CD4-positive, alpha-beta memory T cell (primary cell): ENCODE data around the gene GPS2. TPM values are rescaled to one million over a fixed set of nuclear protein-coding genes. Genes with fewer than 3 reads are reported as not detected.
A peak's percentile ranks its signal among the peaks of the same experiment; 100 is the strongest.

Experiments
- CTCF ChIA-PET: fragments of 350-600 bp; sonication (Branson Sonifier 250); formaldehyde crosslinking; loops from one replicate; lab custom pipeline; 2021; ENCODE audit warnings: inconsistent platforms; ENCODE audit not compliant: partially characterized antibody; lab: Charles Lee
- POLR2A ChIA-PET: fragments of 350-600 bp; sonication (Branson Sonifier 250); formaldehyde crosslinking; loops from one replicate; lab custom pipeline; 2021; ENCODE audit not compliant: partially characterized antibody; lab: Charles Lee
- DNase-seq, 5 donors: peaks; one replicate each; pipeline versions ENCODE4 v3.0.0 to v3.0.0-alpha.2; 2020 to 2022; ENCODE audit warnings: mixed read lengths in 1 of 5
- H3K27ac ChIP-seq: one replicate; pipeline ENCODE4 v1.7.0; 2013; ENCODE audit warnings: low read depth, low read length
- H3K27me3 ChIP-seq: 2 replicates; pipeline ENCODE4 v1.7.0; 2013; ENCODE audit warnings: mild to moderate bottlenecking, low read length, moderate library complexity; ENCODE audit not compliant: insufficient read depth
- H3K36me3 ChIP-seq: 2 replicates; pipeline ENCODE4 v1.7.0; 2013; ENCODE audit warnings: mild to moderate bottlenecking, low read length, moderate library complexity; ENCODE audit not compliant: insufficient read depth
- H3K4me1 ChIP-seq: 2 replicates; pipeline ENCODE4 v1.7.0; 2013; ENCODE audit warnings: mild to moderate bottlenecking, low read length, moderate library complexity; ENCODE audit not compliant: insufficient read depth
- H3K4me3 ChIP-seq, 2 donors: one replicate each; pipeline ENCODE4 v1.7.0; 2013; ENCODE audit warnings: low read length in 2 of 2, mild to moderate bottlenecking in 1 of 2
- H3K9me3 ChIP-seq, 2 donors: one replicate each; pipeline ENCODE4 v1.7.0; 2013; ENCODE audit warnings: low read length in 2 of 2, control low read depth in 1 of 2; ENCODE audit not compliant: control insufficient read depth in 1 of 2
- H3K27ac Mint-ChIP-seq, 7 donors: one replicate each; pipeline ENCODE4 v1.8.0; 2020 to 2021; ENCODE audit warnings: mixed read lengths in 7 of 7, mild to moderate bottlenecking in 6 of 7, inconsistent platforms in 3 of 7, moderate library complexity in 3 of 7
- H3K27me3 Mint-ChIP-seq, 2 donors: one replicate each; pipeline ENCODE4 v1.8.0; 2020 to 2021; ENCODE audit warnings: mixed read lengths in 2 of 2
- H3K36me3 Mint-ChIP-seq, 2 donors: one replicate each; pipeline ENCODE4 v1.8.0; 2020 to 2021; ENCODE audit warnings: mixed read lengths in 2 of 2, inconsistent platforms in 1 of 2, mild to moderate bottlenecking in 1 of 2
- H3K4me1 Mint-ChIP-seq, 4 donors: one replicate each; pipeline ENCODE4 v1.8.0; 2020 to 2021; ENCODE audit warnings: mixed read lengths in 4 of 4, mild to moderate bottlenecking in 1 of 4
- H3K4me3 Mint-ChIP-seq, 8 donors: one replicate each; pipeline ENCODE4 v1.8.0; 2020 to 2021; ENCODE audit warnings: mixed read lengths in 8 of 8, mild to moderate bottlenecking in 7 of 8, moderate library complexity in 6 of 8, inconsistent platforms in 3 of 8
- H3K9me3 Mint-ChIP-seq, 8 donors: one replicate each; pipeline ENCODE4 v1.8.0; 2020 to 2021; ENCODE audit warnings: mixed read lengths in 8 of 8, mild to moderate bottlenecking in 5 of 8, inconsistent platforms in 3 of 8, moderate library complexity in 1 of 8
- intact Hi-C: fragments of 100-400 bp; cut with micrococcal nuclease; formaldehyde crosslinking; loops from one replicate; pipeline ENCODE4 v1.15.1; 2023
- polyA plus RNA-seq, 2 donors: library from polyadenylated mRNA; unstranded; fragments of 300-500 nt; fragmentation: Illumina TruSeq; gene quantifications; one replicate each; pipeline ENCODE4 v1.2.3, GENCODE V29; 2021
- total RNA-seq, 2 experiments: library from RNA; stranded (reverse); gene quantifications; one replicate each; pipeline ENCODE4 v1.2.3, GENCODE V29; 2021

Gene GPS2
- total and polyA plus RNA-seq, 4 experiments from 2014 or later, result 101 to 132 (median 123) TPM

DNA sequence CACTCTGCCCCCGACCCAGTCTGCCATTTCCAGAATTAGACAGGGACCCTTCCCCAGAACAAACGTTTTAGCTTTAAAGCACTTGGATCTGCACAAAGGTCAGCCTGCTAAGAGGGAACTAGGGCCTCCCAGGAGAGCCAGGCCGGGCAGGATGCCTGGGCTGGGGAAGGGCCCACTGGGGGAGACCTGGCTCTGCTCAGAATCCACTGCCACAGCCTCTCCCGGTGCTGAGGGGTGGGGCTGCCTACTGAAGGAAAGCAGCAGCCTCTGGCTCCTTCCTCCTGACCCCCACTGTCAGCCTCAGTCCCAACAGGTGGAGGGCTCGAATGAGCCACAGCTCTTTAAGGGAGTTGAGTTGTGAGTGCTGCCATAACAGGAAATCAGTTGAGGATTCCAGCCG, 22.4 kb downstream of the GPS2 start:
- H3K4me3 ChIP-seq, result no peak overlapping the region
- peak overlapping the region in 1 of 7 donors; percentile 13 for H3K27ac Mint-ChIP-seq
- H3K9me3 Mint-ChIP-seq, result no peaks in the 10 kb centered on the region
- peaks cover 2 to 19% of the 10 kb centered on the region in 2 donors for H3K27me3 Mint-ChIP-seq
- no peak overlapping the region for H3K27ac ChIP-seq
- peak overlapping the region in 3 of 8 donors; percentile 59 to 76 (median 68) for H3K4me3 Mint-ChIP-seq
- POLR2A ChIA-PET, result interaction anchor here (2.1 kb wide), 1 partner anchor 23 kb away, joined by 6 read pairs; the partner anchor contains the start of gene GPS2
- peaks cover 26% of the 10 kb centered on the region for H3K4me1 ChIP-seq
- no peaks in the 10 kb centered on the region for H3K27me3 ChIP-seq
- CTCF ChIA-PET, result interaction anchor here (1.1 to 1.8 kb wide), 2 partner anchors 71 to 247 kb away, joined by 6 read pairs; no protein-coding TSS in a partner anchor
- H3K9me3 ChIP-seq, result no peaks in the 10 kb centered on the region
- peaks cover 7 to 31% (median 18%) of the 10 kb centered on the region in 4 donors for H3K4me1 Mint-ChIP-seq
- no peaks in the 10 kb centered on the region for H3K36me3 ChIP-seq
- intact Hi-C loops, result loop anchor here (10.0 kb wide), 1 partner anchor 158 kb away; no protein-coding TSS in a partner anchor
- no peaks in the 10 kb centered on the region for H3K36me3 Mint-ChIP-seq
- no peak for DNase-seq

- intact Hi-C loops, result loop anchor here (10.0 kb wide), 1 partner anchor 157 kb away; no protein-coding TSS in a partner anchor
Measured at GRCh38 chr17:7292194-7292593, 23.0 kb downstream of the GPS2 start.

GRCh38 chr17:7290685-7291084, 24.5 kb downstream of the GPS2 start:
- H3K36me3 Mint-ChIP-seq, result no peaks in the 10 kb centered on the region
- CTCF ChIA-PET, result interaction anchor here (1.2 to 1.5 kb wide), 2 partner anchors 8 to 238 kb away, joined by 3 to 4 read pairs; partner anchors contain the start of gene SLC2A4

More at GRCh38 chr17:7292194-7292593, 23.0 kb downstream of the GPS2 start:
- Histone ChIP-seq H3K27me3 (no peaks in the 10 kb centered on the region), H3K4me1 (peaks cover 26% of the 10 kb centered on the region), H3K4me3 (no peak overlapping the region), H3K9me3 (no peaks in the 10 kb centered on the region), H3K27ac (no peak overlapping the region), H3K36me3 (no peaks in the 10 kb centered on the region)
- DNase-seq, result no peak
- Mint-ChIP-seq H3K36me3 (no peaks in the 10 kb centered on the region), H3K4me1 (peaks cover 7 to 31% (median 18%) of the 10 kb centered on the region in 4 donors), H3K27ac (no peak overlapping the region), H3K27me3 (peaks cover 2 to 19% of the 10 kb centered on the region in 2 donors), H3K9me3 (no peaks in the 10 kb centered on the region), H3K4me3 (no peak overlapping the region)
- POLR2A ChIA-PET, result interaction anchor here (2.1 kb wide), 1 partner anchor 23 kb away, joined by 6 read pairs; the partner anchor contains the start of gene GPS2
- CTCF ChIA-PET, result interaction anchor here (1.2 to 1.8 kb wide), 3 partner anchors 10 to 246 kb away, joined by 3 to 6 read pairs (median 4); partner anchors contain the start of gene SLC2A4

DNA sequence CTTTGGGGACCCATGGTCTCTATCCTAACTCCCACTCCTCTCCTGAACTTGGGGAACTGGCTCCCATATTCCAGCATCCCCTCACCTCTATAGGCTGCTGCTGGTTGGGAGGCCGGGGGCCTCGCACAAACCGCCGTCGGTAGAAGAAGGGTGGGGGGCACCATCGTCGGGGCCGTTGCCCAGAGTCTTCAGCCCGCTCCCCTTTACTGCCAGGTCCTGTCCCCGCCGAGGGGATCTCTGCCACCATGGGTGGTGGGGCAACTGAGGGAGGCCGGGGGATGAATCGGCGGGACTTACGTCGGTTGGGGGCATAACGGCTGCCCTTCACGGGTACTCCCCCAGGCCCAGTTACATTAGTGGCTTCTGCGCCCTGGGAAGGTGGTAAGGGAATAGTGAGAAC, 25.0 kb downstream of the GPS2 start:
- no peaks in the 10 kb centered on the region for H3K36me3 Mint-ChIP-seq
- Histone ChIP-seq H3K9me3 (no peaks in the 10 kb centered on the region), H3K4me3 (no peak overlapping the region), H3K4me1 (peaks cover 10% of the 10 kb centered on the region), H3K27me3 (no peaks in the 10 kb centered on the region), H3K27ac (no peak overlapping the region), H3K36me3 (no peaks in the 10 kb centered on the region)
- no peak overlapping the region for H3K27ac Mint-ChIP-seq
- peaks cover 5 to 16% of the 10 kb centered on the region in 2 donors for H3K27me3 Mint-ChIP-seq
- H3K9me3 Mint-ChIP-seq, result no peaks in the 10 kb centered on the region
- CTCF ChIA-PET, result no interaction called here
- POLR2A ChIA-PET, result interaction anchor here (1.4 kb wide), 1 partner anchor 51 kb away, joined by 3 read pairs; the partner anchor contains the start of gene PHF23
- H3K4me3 Mint-ChIP-seq, result no peak overlapping the region
- no peak for DNase-seq
- H3K4me1 Mint-ChIP-seq, result peaks cover 2 to 17% (median 7%) of the 10 kb centered on the region in 4 donors
- intact Hi-C loops, result loop anchor here (10.0 kb wide), 1 partner anchor 155 kb away; no protein-coding TSS in a partner anchor

More at GRCh38 chr17:7290685-7291084, 24.5 kb downstream of the GPS2 start:
- Histone ChIP-seq H3K27ac (no peak overlapping the region), H3K9me3 (no peaks in the 10 kb centered on the region), H3K4me3 (no peak overlapping the region), H3K36me3 (no peaks in the 10 kb centered on the region), H3K27me3 (no peaks in the 10 kb centered on the region), H3K4me1 (peaks cover 15% of the 10 kb centered on the region)
- H3K4me1 Mint-ChIP-seq, result peaks cover 4 to 22% (median 10%) of the 10 kb centered on the region in 4 donors
- intact Hi-C loops, result loop anchor here (10.0 kb wide), 1 partner anchor 156 kb away; no protein-coding TSS in a partner anchor
- no peak overlapping the region for H3K4me3 Mint-ChIP-seq
- H3K27ac Mint-ChIP-seq, result no peak overlapping the region
- DNase-seq, result no peak
- POLR2A ChIA-PET, result interaction anchor here (1.4 kb wide), 1 partner anchor 52 kb away, joined by 3 read pairs; the partner anchor contains the start of gene PHF23
- H3K9me3 Mint-ChIP-seq, result no peaks in the 10 kb centered on the region
- peaks cover 7 to 18% of the 10 kb centered on the region in 2 donors for H3K27me3 Mint-ChIP-seq

GRCh38 chr17:7289256-7290032, 25.7 kb downstream of the GPS2 start:
- Mint-ChIP-seq H3K4me1 (peaks cover 0 to 12% (median 3%) of the 10 kb centered on the region in 4 donors), H3K27ac (no peak overlapping the region), H3K27me3 (peaks cover 4 to 15% of the 10 kb centered on the region in 2 donors), H3K9me3 (no peaks in the 10 kb centered on the region), H3K4me3 (no peak overlapping the region), H3K36me3 (no peaks in the 10 kb centered on the region)
- H3K27ac ChIP-seq, result no peak overlapping the region
- no peak overlapping the region for H3K4me3 ChIP-seq
- H3K27me3 ChIP-seq, result no peaks in the 10 kb centered on the region
- POLR2A ChIA-PET, result no interaction called here
- intact Hi-C loops, result loop anchor here (10.0 kb wide), 1 partner anchor 155 kb away; no protein-coding TSS in a partner anchor
- CTCF ChIA-PET, result interaction anchor here (0.6 kb wide), 1 partner anchor 8 kb away, joined by 3 read pairs; no protein-coding TSS in a partner anchor
- peaks cover 6% of the 10 kb centered on the region for H3K4me1 ChIP-seq
- no peaks in the 10 kb centered on the region for H3K9me3 ChIP-seq
- DNase-seq, result no peak
- H3K36me3 ChIP-seq, result no peaks in the 10 kb centered on the region

DNA sequence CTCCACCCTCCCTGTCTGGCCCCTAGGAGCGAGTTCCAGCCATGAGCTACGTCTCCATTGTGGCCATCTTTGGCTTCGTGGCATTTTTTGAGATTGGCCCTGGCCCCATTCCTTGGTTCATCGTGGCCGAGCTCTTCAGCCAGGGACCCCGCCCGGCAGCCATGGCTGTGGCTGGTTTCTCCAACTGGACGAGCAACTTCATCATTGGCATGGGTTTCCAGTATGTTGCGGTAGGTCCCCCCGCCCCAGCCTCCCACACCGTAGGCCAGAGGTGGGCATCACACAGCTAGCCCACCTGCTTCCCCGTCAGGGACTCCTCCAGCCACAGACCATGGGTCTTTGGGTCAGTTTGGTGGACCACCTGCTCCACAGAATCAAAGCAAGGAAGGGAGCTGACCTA, 29.5 kb downstream of the GPS2 start:
- no peak for DNase-seq
- H3K36me3 Mint-ChIP-seq, result no peaks in the 10 kb centered on the region
- no peak overlapping the region for H3K27ac ChIP-seq
- no peaks in the 10 kb centered on the region for H3K9me3 Mint-ChIP-seq
- intact Hi-C loops, result no loop called here
- ChIA-PET POLR2A (interaction anchor here (1.2 to 1.5 kb wide), 3 partner anchors 11 to 65 kb away, joined by 3 to 4 read pairs (median 3); no protein-coding TSS in a partner anchor), CTCF (interaction anchor here (0.9 to 3.7 kb wide), 4 partner anchors 11 to 238 kb away, joined by 3 to 15 read pairs (median 4); no protein-coding TSS in a partner anchor)
- no peaks in the 10 kb centered on the region for H3K36me3 ChIP-seq
- peaks cover 10% of the 10 kb centered on the region for H3K27me3 ChIP-seq
- peaks cover 3 to 21% (median 14%) of the 10 kb centered on the region in 4 donors for H3K4me1 Mint-ChIP-seq
- H3K4me3 Mint-ChIP-seq, result no peak overlapping the region
- H3K9me3 ChIP-seq, result no peaks in the 10 kb centered on the region
- H3K4me3 ChIP-seq, result no peak overlapping the region
- peaks cover 20% of the 10 kb centered on the region for H3K4me1 ChIP-seq
- peaks cover 19 to 21% of the 10 kb centered on the region in 2 donors for H3K27me3 Mint-ChIP-seq
- no peak overlapping the region for H3K27ac Mint-ChIP-seq
